ENCODE results near the gene VPS9D1. TPM values are rescaled to one million over a fixed set of nuclear protein-coding genes. Genes with fewer than 3 reads are reported as not detected.

VPS9D1 gene
- total RNA-seq, 4 donors from 2014 or later, result 1.5 to 10.5 (median 3.6) TPM

DNA sequence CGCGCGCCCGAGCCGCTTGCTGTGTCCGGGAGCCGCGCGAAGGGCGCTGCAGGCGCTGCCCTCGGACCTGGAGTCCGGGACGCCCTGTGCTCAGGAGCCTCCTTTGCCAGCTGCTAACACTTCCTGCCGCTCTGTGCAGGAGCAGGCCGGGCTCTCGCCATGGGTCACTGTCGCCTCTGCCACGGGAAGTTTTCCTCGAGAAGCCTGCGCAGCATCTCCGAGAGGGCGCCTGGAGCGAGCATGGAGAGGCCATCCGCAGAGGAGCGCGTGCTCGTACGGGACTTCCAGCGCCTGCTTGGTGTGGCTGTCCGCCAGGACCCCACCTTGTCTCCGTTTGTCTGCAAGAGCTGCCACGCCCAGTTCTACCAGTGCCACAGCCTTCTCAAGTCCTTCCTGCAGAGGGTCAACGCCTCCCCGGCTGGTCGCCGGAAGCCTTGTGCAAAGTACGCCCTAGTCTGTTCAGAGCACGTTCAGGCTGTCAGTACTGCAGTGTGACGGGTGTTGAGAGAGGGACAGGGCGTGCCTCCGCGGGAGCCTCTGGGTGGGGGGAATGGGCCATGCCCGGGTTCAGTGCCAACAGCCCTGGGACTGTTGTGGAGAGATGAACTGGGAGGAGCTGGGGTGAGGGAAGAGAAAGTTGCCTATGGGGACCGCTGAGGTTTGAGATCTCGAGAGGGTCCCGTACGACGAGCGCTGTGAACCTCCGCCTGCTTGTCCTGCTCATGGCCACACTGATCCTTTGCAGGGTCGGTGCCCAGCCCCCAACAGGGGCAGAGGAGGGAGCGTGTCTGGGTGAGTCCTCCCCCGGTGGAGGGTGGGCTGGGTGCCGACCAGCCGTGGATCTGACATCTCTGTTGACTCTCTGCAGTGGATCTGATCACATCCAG, 1.9 kb upstream of the VPS9D1 start:
- TF ChIP-seq, protein P1, sequence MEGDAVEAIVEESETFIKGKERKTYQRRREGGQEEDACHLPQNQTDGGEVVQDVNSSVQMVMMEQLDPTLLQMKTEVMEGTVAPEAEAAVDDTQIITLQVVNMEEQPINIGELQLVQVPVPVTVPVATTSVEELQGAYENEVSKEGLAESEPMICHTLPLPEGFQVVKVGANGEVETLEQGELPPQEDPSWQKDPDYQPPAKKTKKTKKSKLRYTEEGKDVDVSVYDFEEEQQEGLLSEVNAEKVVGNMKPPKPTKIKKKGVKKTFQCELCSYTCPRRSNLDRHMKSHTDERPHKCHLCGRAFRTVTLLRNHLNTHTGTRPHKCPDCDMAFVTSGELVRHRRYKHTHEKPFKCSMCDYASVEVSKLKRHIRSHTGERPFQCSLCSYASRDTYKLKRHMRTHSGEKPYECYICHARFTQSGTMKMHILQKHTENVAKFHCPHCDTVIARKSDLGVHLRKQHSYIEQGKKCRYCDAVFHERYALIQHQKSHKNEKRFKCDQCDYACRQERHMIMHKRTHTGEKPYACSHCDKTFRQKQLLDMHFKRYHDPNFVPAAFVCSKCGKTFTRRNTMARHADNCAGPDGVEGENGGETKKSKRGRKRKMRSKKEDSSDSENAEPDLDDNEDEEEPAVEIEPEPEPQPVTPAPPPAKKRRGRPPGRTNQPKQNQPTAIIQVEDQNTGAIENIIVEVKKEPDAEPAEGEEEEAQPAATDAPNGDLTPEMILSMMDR (IDR thresholded peaks at IDR 0.05; ENCODE audit: low read depth), result no peak

DNA sequence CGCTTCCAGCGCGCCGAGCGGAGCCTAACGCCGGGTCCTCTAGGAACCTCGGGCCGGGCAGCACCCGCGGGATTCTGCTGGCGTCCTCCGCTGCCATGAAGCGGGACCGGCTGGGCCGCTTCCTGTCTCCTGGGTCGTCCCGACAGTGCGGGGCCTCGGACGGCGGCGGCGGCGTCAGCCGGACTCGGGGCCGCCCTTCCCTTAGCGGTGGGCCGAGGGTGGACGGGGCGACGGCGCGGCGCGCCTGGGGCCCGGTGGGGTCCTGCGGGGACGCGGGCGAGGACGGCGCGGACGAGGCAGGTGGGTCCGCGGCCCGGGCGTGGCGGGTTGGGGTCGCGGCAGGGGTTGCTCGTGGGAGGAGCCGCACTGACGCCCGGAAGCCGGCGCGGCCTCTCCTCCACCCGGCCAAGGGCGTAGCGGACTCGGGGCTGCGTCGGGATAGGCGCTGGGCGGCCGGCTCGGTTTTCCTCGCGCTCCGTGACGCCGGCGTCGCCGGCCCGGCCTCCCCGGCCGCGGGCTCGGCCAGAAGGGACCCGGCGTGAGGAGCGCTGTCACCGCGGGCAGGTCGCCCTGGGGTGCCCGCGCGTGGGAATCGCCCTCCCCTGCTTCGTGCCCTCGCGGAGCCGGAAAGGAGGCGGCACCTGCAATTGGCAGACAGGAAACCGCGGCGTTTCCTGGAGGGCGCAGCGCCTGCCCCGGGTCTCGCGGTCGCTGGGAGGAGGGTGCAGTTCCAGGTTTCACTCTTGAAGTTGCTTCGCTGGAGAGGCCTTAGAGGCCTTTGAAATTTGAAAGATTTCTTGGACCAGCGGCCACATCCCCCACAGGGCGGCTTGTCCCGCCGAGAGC, 1.1 kb upstream of the VPS9D1 start:
- TF ChIP-seq, protein P1 (IDR thresholded peaks at IDR 0.05; ENCODE audit: low read depth), result no peak

DNA sequence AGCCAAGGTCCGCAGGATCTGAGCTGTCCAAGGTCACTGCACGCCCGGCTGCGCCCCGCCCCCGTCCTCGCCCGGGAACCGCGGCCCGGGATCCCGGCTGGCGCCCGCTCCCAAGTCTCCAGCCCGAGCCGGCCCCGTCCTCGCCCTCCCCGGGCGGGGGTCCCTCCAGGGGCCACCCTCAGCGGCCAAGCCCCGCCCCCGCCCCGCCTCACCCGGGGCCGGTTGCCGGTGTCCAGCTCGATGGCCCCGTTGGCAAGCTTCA, 216 bp downstream of the VPS9D1 start:
- TF ChIP-seq, protein P1 (IDR thresholded peaks at IDR 0.05; ENCODE audit: low read depth), result no peak

DNA sequence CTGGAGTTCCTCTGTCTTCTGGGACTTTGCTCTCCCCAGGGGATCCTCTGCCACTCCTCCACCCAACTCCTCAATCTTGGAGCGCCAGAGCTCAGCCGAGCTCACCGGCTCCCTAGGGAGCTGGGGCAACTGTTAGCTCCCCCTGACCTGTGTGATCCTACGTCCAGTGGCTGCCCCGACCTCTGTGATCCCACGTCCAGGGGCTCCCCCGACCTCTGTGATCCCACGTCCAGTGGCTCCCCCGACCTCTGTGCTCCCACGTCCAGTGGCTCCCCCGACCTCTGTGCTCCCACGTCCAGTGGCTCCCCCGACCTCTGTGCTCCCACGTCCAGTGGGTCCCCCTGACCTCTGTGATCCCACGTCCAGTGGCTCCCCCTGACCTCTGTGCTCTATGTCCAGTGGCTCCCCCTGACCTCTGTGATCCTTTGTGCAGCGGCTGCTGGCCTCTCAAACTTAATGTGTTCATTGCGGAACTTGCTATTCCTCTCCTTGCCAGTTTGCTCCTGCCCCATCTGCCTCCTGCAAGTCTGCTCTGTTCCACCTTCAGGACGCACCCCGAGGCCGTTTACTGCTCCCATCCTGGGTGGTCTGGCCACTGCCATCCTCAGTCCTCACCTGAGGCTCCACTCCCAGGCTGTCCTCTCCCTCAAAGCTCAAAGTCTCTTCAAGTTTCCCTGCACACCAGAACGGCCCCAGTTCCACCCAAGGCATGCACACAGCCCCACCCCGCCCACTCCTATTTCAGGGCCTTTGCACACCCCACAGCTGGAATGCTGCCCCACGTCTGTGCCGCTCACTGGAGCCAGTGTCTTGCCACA, 2.8 kb downstream of the VPS9D1 start:
- TF ChIP-seq, protein P1 (IDR thresholded peaks at IDR 0.05; ENCODE audit: low read depth), result no peak

DNA sequence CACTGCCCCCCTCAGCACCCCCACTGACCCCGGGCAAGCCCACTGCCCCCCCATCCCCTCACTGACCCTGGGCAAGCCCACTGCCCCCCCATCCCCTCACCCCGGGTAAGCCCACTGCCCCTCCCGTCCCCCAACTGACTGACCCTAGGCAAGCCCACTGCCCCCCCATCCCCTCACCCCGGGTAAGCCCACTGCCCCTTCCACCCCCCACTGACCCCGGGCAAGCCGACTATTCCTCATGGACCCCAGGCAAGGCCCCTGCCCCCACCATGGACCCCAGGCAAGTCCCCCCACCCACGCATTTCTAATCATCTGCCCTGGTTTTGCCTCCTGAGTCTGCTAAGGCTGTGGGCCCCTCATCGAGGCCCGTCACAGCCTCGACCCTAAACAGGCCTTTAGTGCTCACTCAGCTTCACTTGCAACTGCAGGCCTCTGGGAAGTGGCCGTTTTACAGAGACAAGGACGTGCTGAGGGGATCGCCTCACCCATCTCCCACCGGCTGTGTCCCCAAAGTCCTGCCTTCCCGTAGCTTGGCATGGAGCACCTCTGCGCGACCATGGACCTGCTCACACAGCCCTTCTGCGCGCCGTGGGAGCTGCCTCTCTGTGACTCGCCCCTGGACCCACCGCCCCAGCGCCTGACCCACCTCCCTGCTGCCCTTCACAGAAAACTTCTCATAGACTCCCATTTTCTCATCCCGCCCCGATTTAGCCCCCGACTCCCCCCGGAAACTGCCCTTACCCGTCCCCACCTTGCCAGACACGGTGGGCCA, 3.6 kb downstream of the VPS9D1 start:
- TF ChIP-seq, protein P1 (IDR thresholded peaks at IDR 0.05; ENCODE audit: low read depth), result no peak

DNA sequence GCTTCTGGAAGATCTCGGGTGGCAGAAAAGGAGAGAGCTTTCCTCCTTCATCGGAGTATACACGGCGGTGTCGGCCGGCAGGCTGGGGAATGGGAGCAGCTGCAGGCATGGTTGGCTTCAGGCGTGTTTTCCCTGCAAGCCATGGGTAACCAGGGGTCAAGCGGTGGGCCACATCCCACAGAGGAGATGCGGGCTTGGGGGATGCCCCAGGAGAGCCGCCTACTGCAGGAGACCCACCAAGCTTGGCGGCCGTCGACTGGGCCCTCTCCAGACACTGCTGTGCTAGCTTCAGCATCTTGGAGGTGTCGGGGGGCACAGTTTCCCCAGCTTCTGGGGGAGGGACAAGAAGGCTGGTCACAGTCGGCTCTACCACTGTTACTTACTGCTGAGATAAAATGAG, 4.2 kb downstream of the VPS9D1 start:
- TF ChIP-seq, protein P1 (IDR thresholded peaks at IDR 0.05; ENCODE audit: low read depth), result no peak
